Vagina (tissue), 2 donors: ENCODE data around the gene DDX10.

ENCODE experiments used
- POLR2A ChIP-seq, 2 donors: fragments of 450-650 bp; IDR thresholded peaks; one replicate each; pipeline ENCODE4 v1.6.1; 2017; ENCODE audit warnings: antibody characterized with exemption in 2 of 2, mild to moderate bottlenecking in 2 of 2, moderate library complexity in 2 of 2
- POLR2AphosphoS5 ChIP-seq, 2 donors: sonication (generic); formaldehyde crosslinking; IDR thresholded peaks; one replicate each; pipeline ENCODE4 v1.9.0; 2017; ENCODE audit warnings: antibody characterized with exemption in 2 of 2, mild to moderate bottlenecking in 2 of 2, low read depth in 1 of 2; ENCODE audit not compliant: insufficient read depth in 1 of 2
- TF ChIP-seq, protein P1 (sequence below), 3 experiments: fragments of 450-650 bp in 2 of 3; fragments of 200-600 bp in 1 of 3; sonication (generic) in 1 of 3; IDR thresholded peaks; one replicate each; pipeline ENCODE4 v1.5.1; 2017 to 2019; ENCODE audit warnings: antibody characterized with exemption in 3 of 3, mild to moderate bottlenecking in 2 of 3, moderate library complexity in 2 of 3

- TF ChIP-seq, protein P1, sequence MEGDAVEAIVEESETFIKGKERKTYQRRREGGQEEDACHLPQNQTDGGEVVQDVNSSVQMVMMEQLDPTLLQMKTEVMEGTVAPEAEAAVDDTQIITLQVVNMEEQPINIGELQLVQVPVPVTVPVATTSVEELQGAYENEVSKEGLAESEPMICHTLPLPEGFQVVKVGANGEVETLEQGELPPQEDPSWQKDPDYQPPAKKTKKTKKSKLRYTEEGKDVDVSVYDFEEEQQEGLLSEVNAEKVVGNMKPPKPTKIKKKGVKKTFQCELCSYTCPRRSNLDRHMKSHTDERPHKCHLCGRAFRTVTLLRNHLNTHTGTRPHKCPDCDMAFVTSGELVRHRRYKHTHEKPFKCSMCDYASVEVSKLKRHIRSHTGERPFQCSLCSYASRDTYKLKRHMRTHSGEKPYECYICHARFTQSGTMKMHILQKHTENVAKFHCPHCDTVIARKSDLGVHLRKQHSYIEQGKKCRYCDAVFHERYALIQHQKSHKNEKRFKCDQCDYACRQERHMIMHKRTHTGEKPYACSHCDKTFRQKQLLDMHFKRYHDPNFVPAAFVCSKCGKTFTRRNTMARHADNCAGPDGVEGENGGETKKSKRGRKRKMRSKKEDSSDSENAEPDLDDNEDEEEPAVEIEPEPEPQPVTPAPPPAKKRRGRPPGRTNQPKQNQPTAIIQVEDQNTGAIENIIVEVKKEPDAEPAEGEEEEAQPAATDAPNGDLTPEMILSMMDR (IDR thresholded peaks at IDR 0.05): no peak
- TF ChIP-seq POLR2A (IDR thresholded peaks at IDR 0.05) (no peak), POLR2AphosphoS5 (IDR thresholded peaks at IDR 0.05; ENCODE audit: insufficient read depth in 1 of 2, low read depth in 1 of 2) (no peak)
Observed at GRCh38 chr11:108818971-108819370, 154.1 kb downstream of the DDX10 start.
